OCI-LY3 (cell line): ENCODE results near the gene CCL28.

Experiments used
- CTCF ChIP-seq: fragments of 200-600, 300-600 bp; sonication (generic); IDR thresholded peaks from 2 replicates; pipeline ENCODE4 v1.5.1; 2014; ENCODE audit warnings: antibody characterized with exemption, low read length, low read depth
- EZH2phosphoT487 ChIP-seq: fragments of 200-600 bp; shearing (Covaris generic); IDR thresholded peaks from 2 replicates; pipeline ENCODE4 v1.6.1; 2018; ENCODE audit warnings: antibody characterized with exemption, mixed run types, low read depth

GRCh38 chr5:43389679-43390329 lies 22.4 kb downstream of the CCL28 start:
- TF ChIP-seq CTCF: peak; percentile 77
- no peak for TF ChIP-seq EZH2phosphoT487
